ENCODE data around the gene OTOG.

DNA sequence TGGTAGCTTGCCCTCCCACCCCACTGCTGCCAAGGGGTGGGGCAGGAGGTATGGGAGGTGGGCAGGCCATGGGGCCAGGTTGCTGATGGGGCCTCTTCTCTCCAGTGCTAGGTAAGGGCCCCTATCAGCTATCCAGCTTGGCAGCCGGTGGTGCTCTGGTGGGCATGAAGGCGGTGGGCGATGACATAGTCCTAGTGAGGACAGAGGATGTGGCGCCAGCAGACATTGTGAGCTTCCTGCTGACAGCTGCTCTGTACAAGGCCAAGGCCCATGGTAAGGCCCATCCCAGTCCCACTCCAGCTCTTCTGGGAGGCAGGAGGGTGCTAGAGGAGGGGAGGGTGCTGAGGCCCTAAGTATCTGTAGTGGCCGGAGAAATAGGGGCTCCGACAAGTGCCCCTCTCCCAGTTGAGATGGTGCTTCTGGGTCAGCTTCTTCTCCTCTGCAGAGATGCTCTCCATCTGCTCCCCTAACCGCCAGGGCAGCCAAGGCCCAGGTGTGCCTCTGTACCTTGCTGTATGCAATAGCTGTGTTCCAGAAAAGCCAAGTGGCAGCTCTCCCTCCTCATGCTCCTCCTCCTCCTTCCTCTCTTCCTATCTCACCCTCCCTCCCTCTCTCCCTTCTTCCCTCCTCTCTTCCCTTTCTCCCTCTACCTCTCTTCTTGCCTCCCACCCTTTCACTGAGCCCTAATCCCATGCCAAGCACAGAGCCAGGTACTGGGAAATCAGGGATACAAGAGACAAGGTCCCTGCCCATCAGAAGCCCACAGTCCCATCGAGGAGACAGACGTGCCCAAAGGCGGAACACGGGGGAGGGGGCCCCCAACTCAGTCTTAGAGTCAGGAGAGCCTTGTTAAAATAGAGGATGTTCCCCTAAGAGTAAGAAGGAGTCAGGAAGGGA, 55.3 kb downstream of the OTOG start:
- TF ChIP-seq, protein P1, sequence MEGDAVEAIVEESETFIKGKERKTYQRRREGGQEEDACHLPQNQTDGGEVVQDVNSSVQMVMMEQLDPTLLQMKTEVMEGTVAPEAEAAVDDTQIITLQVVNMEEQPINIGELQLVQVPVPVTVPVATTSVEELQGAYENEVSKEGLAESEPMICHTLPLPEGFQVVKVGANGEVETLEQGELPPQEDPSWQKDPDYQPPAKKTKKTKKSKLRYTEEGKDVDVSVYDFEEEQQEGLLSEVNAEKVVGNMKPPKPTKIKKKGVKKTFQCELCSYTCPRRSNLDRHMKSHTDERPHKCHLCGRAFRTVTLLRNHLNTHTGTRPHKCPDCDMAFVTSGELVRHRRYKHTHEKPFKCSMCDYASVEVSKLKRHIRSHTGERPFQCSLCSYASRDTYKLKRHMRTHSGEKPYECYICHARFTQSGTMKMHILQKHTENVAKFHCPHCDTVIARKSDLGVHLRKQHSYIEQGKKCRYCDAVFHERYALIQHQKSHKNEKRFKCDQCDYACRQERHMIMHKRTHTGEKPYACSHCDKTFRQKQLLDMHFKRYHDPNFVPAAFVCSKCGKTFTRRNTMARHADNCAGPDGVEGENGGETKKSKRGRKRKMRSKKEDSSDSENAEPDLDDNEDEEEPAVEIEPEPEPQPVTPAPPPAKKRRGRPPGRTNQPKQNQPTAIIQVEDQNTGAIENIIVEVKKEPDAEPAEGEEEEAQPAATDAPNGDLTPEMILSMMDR (IDR thresholded peaks at IDR 0.05; ENCODE audit: insufficient read depth, low read length, poor library complexity, severe bottlenecking): no peak
- TF ChIP-seq EZH2phosphoT487 (conservative IDR thresholded peaks at IDR 0.05; ENCODE audit: low read length): no peak

All from SU-DHL-6 (cell line).